ENCODE data around the gene MYMK. TPM values are rescaled to one million over a fixed set of nuclear protein-coding genes. Genes with fewer than 3 reads are reported as not detected.

Gene MYMK
- total RNA-seq, 1 donor from 2014 or later = not detected

DNA sequence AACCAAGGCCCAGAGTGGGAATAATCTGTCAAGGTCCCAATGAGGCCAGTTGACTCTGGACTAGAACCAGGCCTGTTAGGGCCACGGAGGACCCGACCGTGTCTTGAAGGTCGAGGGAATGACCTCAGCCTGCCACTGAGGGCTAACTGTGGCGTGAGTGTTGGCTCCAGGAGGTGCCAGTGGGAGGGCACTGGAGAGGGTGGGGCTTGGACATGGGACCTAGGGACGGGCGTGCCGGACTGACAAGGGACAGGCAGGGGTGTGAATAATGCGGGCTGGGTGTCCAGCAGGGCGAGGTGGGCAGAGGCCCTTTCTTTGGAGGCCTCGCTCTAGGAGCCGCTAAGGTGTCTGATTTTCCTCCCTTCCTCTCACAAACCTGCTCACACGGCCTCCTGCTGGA, 17.2 kb upstream of the MYMK start:
- H3K36me3 Mint-ChIP-seq (ENCODE audit: insufficient read depth) = no peaks in the 10 kb centered on the region
- no peak for DNase-seq (ENCODE audit: low spot score, unreplicated experiment)
- peaks cover 21% of the 10 kb centered on the region for H3K27me3 Mint-ChIP-seq
- no peaks in the 10 kb centered on the region for H3K4me1 Mint-ChIP-seq (ENCODE audit: low read depth)
- H3K9me3 Mint-ChIP-seq (ENCODE audit: low read depth) = no peaks in the 10 kb centered on the region
- TF ChIP-seq, protein P1, sequence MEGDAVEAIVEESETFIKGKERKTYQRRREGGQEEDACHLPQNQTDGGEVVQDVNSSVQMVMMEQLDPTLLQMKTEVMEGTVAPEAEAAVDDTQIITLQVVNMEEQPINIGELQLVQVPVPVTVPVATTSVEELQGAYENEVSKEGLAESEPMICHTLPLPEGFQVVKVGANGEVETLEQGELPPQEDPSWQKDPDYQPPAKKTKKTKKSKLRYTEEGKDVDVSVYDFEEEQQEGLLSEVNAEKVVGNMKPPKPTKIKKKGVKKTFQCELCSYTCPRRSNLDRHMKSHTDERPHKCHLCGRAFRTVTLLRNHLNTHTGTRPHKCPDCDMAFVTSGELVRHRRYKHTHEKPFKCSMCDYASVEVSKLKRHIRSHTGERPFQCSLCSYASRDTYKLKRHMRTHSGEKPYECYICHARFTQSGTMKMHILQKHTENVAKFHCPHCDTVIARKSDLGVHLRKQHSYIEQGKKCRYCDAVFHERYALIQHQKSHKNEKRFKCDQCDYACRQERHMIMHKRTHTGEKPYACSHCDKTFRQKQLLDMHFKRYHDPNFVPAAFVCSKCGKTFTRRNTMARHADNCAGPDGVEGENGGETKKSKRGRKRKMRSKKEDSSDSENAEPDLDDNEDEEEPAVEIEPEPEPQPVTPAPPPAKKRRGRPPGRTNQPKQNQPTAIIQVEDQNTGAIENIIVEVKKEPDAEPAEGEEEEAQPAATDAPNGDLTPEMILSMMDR (IDR thresholded peaks at IDR 0.05; ENCODE audit: unreplicated experiment) = no peak
- no peak overlapping the region for H3K4me3 Mint-ChIP-seq (ENCODE audit: low read depth)
- H3K27ac Mint-ChIP-seq = no peak overlapping the region

DNA sequence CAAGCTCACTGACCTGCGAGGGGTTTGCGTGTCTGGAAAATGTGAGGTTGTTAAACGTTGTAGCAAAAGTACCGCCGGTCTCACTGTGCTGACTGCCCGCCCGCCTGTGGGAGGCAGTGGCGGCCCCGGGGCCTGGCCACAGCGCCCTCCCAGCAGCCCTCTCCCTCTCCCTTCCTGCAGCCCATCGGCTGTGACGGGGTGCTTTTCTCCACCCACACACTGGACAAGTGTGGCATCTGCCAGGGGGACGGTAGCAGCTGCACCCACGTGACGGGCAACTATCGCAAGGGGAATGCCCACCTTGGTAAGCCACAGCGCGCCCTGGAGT, 15.9 kb upstream of the MYMK start:
- Mint-ChIP-seq H3K36me3 (ENCODE audit: insufficient read depth) (no peaks in the 10 kb centered on the region), H3K27ac (no peak overlapping the region), H3K4me3 (ENCODE audit: low read depth) (no peak overlapping the region), H3K9me3 (ENCODE audit: low read depth) (no peaks in the 10 kb centered on the region), H3K4me1 (ENCODE audit: low read depth) (no peaks in the 10 kb centered on the region), H3K27me3 (peaks cover 24% of the 10 kb centered on the region)
- TF ChIP-seq, protein P1 (IDR thresholded peaks at IDR 0.05; ENCODE audit: unreplicated experiment) = no peak
- no peak for DNase-seq (ENCODE audit: low spot score, unreplicated experiment)

DNA sequence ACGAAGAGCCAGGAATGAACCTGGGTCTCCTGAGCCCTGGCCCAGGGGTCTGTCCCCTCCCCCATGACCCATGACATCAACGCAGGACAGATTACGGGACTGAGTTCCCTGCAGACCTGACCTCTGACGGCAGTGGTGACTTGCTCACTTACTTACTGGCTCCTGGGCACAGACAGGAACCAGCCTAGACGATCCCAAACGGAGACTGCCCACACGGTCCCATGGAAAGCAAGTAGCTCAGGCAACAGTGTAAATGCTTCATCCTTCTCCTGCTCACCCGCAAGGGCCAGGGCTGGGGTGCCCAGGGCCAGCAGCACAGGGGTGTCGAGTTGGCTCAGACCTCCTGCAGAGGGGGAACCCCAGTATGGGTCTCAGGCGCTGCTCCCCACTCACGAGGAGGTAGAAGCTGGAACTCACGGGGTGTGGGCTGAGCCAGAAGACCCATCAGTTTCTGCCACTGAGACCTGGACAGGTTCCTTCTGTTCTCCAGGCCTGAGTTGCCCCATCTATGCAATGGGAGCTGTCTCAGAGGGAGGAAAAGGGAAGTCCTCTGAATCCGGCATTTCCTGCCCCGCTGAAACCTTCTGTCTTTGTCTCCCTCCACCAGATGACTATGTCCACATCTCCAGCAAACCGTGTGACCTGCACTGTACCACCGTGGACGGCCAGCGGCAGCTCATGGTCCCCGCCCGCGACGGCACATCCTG, 15.4 kb upstream of the MYMK start:
- H3K4me1 Mint-ChIP-seq (ENCODE audit: low read depth) = no peaks in the 10 kb centered on the region
- no peak overlapping the region for H3K4me3 Mint-ChIP-seq (ENCODE audit: low read depth)
- H3K27ac Mint-ChIP-seq = no peak overlapping the region
- no peak for DNase-seq (ENCODE audit: low spot score, unreplicated experiment)
- H3K36me3 Mint-ChIP-seq (ENCODE audit: insufficient read depth) = no peaks in the 10 kb centered on the region
- H3K9me3 Mint-ChIP-seq (ENCODE audit: low read depth) = no peaks in the 10 kb centered on the region
- H3K27me3 Mint-ChIP-seq = peaks cover 28% of the 10 kb centered on the region
- TF ChIP-seq, protein P1 (IDR thresholded peaks at IDR 0.05; ENCODE audit: unreplicated experiment) = no peak

DNA sequence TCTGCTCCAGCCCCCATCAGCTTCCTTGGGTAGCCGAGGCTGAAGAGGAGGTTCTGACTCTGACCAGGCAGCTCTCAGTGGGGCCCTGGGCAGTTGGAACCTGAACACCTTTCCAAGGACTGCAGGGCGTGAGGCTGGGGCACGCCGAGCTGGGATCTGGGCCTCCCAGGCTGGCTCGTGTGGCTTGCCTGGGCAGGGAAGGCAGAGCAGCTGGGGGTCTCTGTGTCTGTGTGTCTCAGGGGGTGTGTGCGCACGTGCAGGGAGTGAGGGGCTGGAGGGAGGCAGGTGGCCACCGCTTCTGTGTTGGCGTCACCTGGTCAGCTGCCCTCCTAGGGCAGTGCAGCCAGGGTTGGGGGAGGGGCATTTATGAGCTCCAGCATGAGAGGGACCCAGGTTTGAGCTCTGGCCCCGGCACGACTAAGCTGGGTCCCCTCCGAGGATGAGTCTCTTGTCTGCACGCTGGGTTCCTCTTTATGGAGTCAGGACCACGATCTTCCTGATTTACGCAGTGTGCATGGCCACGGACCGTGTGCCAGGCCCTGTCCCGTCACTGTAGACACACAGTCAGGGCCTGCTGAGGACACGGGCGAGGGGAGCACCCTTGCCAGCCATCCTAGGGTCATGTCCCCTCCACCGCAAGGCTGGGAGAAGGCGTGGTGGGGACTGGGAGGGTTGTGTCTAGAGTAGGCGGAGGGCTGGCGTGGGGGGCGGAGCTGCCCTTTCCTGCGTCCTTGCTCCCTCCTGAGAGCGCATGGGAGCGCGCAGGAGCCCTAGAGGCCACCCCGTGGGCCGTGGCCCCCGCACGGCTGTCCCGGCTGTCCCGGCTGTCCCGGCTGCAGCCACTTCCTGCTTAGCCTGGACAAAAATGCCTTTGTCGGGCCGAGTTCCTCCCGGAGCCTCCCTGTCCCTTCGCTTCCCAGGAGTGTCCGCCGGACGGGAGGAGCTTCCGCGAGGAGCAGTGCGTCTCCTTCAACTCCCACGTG, 14.4 kb upstream of the MYMK start:
- H3K36me3 Mint-ChIP-seq (ENCODE audit: insufficient read depth) = no peaks in the 10 kb centered on the region
- no peaks in the 10 kb centered on the region for H3K9me3 Mint-ChIP-seq (ENCODE audit: low read depth)
- H3K4me3 Mint-ChIP-seq (ENCODE audit: low read depth) = no peak overlapping the region
- no peak overlapping the region for H3K27ac Mint-ChIP-seq
- DNase-seq (ENCODE audit: low spot score, unreplicated experiment) = no peak
- peaks cover 21% of the 10 kb centered on the region for H3K27me3 Mint-ChIP-seq
- no peaks in the 10 kb centered on the region for H3K4me1 Mint-ChIP-seq (ENCODE audit: low read depth)
- TF ChIP-seq, protein P1 (IDR thresholded peaks at IDR 0.05; ENCODE audit: unreplicated experiment) = no peak

DNA sequence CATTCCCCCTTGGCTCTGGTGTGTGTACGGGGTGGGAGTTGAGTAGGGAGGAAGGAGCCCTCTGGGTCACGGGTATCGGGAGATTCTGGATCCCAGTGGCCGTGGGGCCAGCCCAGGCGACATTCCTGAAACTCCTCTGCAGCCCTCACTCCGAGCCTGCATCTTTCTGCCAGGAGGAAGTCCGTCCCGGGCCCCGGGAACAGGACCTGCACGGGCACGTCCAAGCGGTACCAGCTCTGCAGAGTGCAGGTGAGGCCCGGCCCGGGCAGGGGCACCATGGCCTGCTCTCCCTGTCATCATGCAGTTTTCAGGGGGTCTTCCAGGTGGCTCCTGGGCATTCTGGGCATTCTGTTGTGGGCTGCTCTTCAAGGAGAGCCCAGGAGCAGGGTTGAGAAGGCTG, 13.4 kb upstream of the MYMK start:
- peaks cover 28% of the 10 kb centered on the region for H3K27me3 Mint-ChIP-seq
- H3K4me3 Mint-ChIP-seq (ENCODE audit: low read depth) = no peak overlapping the region
- H3K36me3 Mint-ChIP-seq (ENCODE audit: insufficient read depth) = no peaks in the 10 kb centered on the region
- TF ChIP-seq, protein P1 (IDR thresholded peaks at IDR 0.05; ENCODE audit: unreplicated experiment) = no peak
- DNase-seq (ENCODE audit: low spot score, unreplicated experiment) = no peak
- no peak overlapping the region for H3K27ac Mint-ChIP-seq
- H3K4me1 Mint-ChIP-seq (ENCODE audit: low read depth) = no peaks in the 10 kb centered on the region
- no peaks in the 10 kb centered on the region for H3K9me3 Mint-ChIP-seq (ENCODE audit: low read depth)
